ENCODE measurements around the gene MAPK1.

GRCh38 chr22:21916309-21916918 lies 49.0 kb upstream of the MAPK1 start:
- no peak for TF ChIP-seq ZFHX2 (tag by site-specific recombination; conservative IDR thresholded peaks at IDR 0.05)
- TF ChIP-seq MYNN (tag by site-specific recombination; IDR thresholded peaks at IDR 0.05; ENCODE audit: borderline replicate concordance), result no peak
- TF ChIP-seq SP2 (tag by site-specific recombination; IDR thresholded peaks at IDR 0.05), result no peak
- no peak for TF ChIP-seq ZBTB21 (tag by site-specific recombination; IDR thresholded peaks at IDR 0.05)

Measured in HEK293 (cell line).